CD4-positive, alpha-beta T cell treated with Interleukin-12 subunit alpha and Interleukin-12 subunit beta, for 1 hour (primary cell): Measurements from ENCODE around the gene SOX9.
A peak's percentile ranks its signal among the peaks of the same experiment; 100 is the strongest.
"Not testable (repeated sequence)": the region's sequence is repeated elsewhere in the genome, so short reads cannot be mapped to it uniquely, and the experiment has no call there.

ENCODE experiments used
- DNase-seq: peaks from one replicate; pipeline ENCODE4 v3.0.0-alpha.2; 2020

SOX9 gene

GRCh38 chr17:72111336-72111923, 9.4 kb upstream of the SOX9 start:
- DNase-seq, result no peak

- DNase-seq, result not testable (repeated sequence)
Measured at GRCh38 chr17:72111926-72112325, 8.9 kb upstream of the SOX9 start.

- no peak for DNase-seq
Measured at GRCh38 chr17:72113751-72114150, 7.1 kb upstream of the SOX9 start.

GRCh38 chr17:72115781-72116525, 4.9 kb upstream of the SOX9 start:
- no peak for DNase-seq

- no peak for DNase-seq
Measured at GRCh38 chr17:72116661-72117521, 3.9 kb upstream of the SOX9 start.

GRCh38 chr17:72117535-72118334, 3.1 kb upstream of the SOX9 start:
- DNase-seq, result no peak

- DNase-seq, result peak; percentile 19
Measured at GRCh38 chr17:72118335-72119076, 2.3 kb upstream of the SOX9 start.

GRCh38 chr17:72119077-72119872, 1.5 kb upstream of the SOX9 start:
- no peak for DNase-seq

- DNase-seq, result no peak
Measured at GRCh38 chr17:72119873-72120641, 763 bp upstream of the SOX9 start.

- no peak for DNase-seq
Measured at GRCh38 chr17:72121164-72122009, 567 bp downstream of the SOX9 start.

GRCh38 chr17:72122010-72122764, 1.4 kb downstream of the SOX9 start:
- no peak for DNase-seq

- no peak for DNase-seq
Measured at GRCh38 chr17:72122765-72123529, 2.1 kb downstream of the SOX9 start.

GRCh38 chr17:72123530-72124437, 3.0 kb downstream of the SOX9 start:
- no peak for DNase-seq

- no peak for DNase-seq
Measured at GRCh38 chr17:72124438-72124775, 3.6 kb downstream of the SOX9 start.

GRCh38 chr17:72125226-72125651, 4.4 kb downstream of the SOX9 start:
- no peak for DNase-seq

GRCh38 chr17:72125742-72126141, 4.9 kb downstream of the SOX9 start:
- DNase-seq, result no peak
